Psoas muscle (tissue), 8 donors: ENCODE measurements around the gene DNAH1. TPM values are rescaled to one million over a fixed set of nuclear protein-coding genes. Genes with fewer than 3 reads are reported as not detected.
A peak's percentile ranks its signal among the peaks of the same experiment; 100 is the strongest.

ENCODE experiments used
- ATAC-seq, 4 donors: fragments of 200-7000 bp; cut with Tn5 transposase; one replicate each; pipeline ENCODE4 v1.9.1; 2020; ENCODE audit warnings: moderate library complexity in 3 of 4, mild to moderate bottlenecking in 2 of 4
- DNase-seq, 2 donors: peaks; one replicate each; pipeline ENCODE4 v3.0.0-alpha.2; 2020
- H3K27ac ChIP-seq: fragments of 200-600 bp; one replicate; pipeline ENCODE4 v1.8.0; 2022
- H3K27me3 ChIP-seq, 3 donors: fragments of 200-600 bp in 1 of 3; one replicate each; pipeline versions ENCODE4 v1.6.1 to v1.8.0; 2013 to 2022; ENCODE audit warnings: low read length in 2 of 3, mild to moderate bottlenecking in 2 of 3, moderate library complexity in 1 of 3; ENCODE audit not compliant: insufficient read depth in 3 of 3
- H3K36me3 ChIP-seq, 2 donors: fragments of 200-600 bp in 1 of 2; one replicate each; pipeline versions ENCODE4 v1.6.1 to v1.8.0; 2013 to 2022; ENCODE audit warnings: low read depth in 1 of 2, mild to moderate bottlenecking in 1 of 2, moderate library complexity in 1 of 2; ENCODE audit not compliant: insufficient read depth in 1 of 2
- H3K4me1 ChIP-seq: fragments of 200-600 bp; one replicate; pipeline ENCODE4 v1.8.0; 2022
- H3K4me3 ChIP-seq: fragments of 200-600 bp; one replicate; pipeline ENCODE4 v1.8.0; 2022; ENCODE audit warnings: mild to moderate bottlenecking
- H3K9me3 ChIP-seq: fragments of 200-600 bp; one replicate; pipeline ENCODE4 v1.8.0; 2022
- CTCF ChIP-seq: fragments of 200-600 bp; IDR thresholded peaks from one replicate; pipeline ENCODE4 v1.8.0; 2022; ENCODE audit warnings: antibody characterized with exemption
- WGBS, 3 donors: extraction: QIAGEN DNeasy Blood & Tissue Kit; methylation state at CpG; one replicate each; pipeline versions ENCODE4 v1.1.6 to v1.1.7; 2013; 5-methylcytosine and 5-hydroxymethylcytosine counted together
- intact Hi-C, 2 donors: fragments of 100-400 bp; cut with DNase I; formaldehyde crosslinking; loops; one replicate each; pipeline versions ENCODE4 v1.11.0 to v1.14.2; 2022
- polyA plus RNA-seq, 3 donors: library from polyadenylated mRNA; stranded (reverse); fragments of 200-250 nt; gene quantifications; one replicate each; pipeline ENCODE4 v1.2.3, GENCODE V29; 2013
- total RNA-seq, 4 donors: library from RNA; stranded (reverse); fragmentation: NEBNext Ultra II Directional in 2 of 4; extraction: Animal tissue kit (Norgen Biotek cat#: 25700) in 2 of 4; gene quantifications; one replicate each; pipeline versions ENCODE4 v1.2.1 to v1.2.4, GENCODE V29; 2021 to 2023
- donor health status: healthy with polysubstance abuse.
- donor health status: DM: no; HTN: no; CAD: no; lungs with moderate emphysema.
- donor health status: Bipolar disorder and iron deficiency.
- donor health status: healthy.
- donor health status: DM: yes; HTN: yes; CAD: no.
- donor health status: DM: no; HTN: no; CAD: no.
- donor health status: DM: no; HTN: no; CAD: no.
- donor health status: DM: yes; HTN: yes; CAD: no.

DNAH1 gene
- total and polyA plus RNA-seq, 7 donors: 0.77 to 4.1 (median 2.4) TPM

DNA sequence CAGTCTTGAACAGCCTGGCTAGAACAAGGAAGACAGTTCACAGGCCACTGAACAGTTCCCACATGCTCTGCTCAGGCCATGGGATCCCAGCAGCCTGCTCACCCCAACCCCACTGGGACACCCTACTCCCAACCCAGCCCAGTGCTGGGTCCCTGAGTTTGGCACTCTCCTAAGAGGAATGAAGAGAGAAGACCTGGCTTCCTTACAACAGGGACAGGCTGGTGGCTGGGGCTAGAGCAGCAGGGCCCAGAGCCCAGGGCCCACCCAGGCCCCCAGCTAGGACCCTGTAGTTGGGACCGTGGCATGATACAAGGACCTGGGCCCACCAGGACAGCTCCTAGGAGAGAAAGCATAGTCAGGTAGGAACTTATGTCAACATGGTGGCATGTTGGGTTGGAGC, 85.4 kb downstream of the DNAH1 start:
- intact Hi-C loops: loop anchor here in 1 of 2 donors (5.0 kb wide), 2 partner anchors 44 to 89 kb away; no protein-coding TSS in a partner anchor
- no peak for TF ChIP-seq CTCF
- H3K27me3 ChIP-seq: no peaks in the 10 kb centered on the region
- 95 to 100% (median 100%) methylated on average over 1 of the region's 1 CpG for WGBS, 3 donors
- peaks cover 8 to 64% of the 10 kb centered on the region in 2 donors for H3K36me3 ChIP-seq
- peak in 1 of 4 donors; percentile 11 for ATAC-seq
- no peaks in the 10 kb centered on the region for H3K9me3 ChIP-seq
- no peak overlapping the region for H3K27ac ChIP-seq
- peak in 1 of 2 donors; percentile 23 for DNase-seq
- H3K4me3 ChIP-seq: no peak overlapping the region
- H3K4me1 ChIP-seq: no peaks in the 10 kb centered on the region

GRCh38 chr3:52402101-52402521, 86.0 kb downstream of the DNAH1 start:
- 90 to 95% (median 92%) methylated on average over 16 of the region's 16 CpGs for WGBS, 3 donors

GRCh38 chr3:52402706-52403270, 86.7 kb downstream of the DNAH1 start:
- DNase-seq: peak in 1 of 2 donors; percentile 42
- WGBS, 3 donors: 88 to 93% (median 91%) methylated on average over 11 of the region's 11 CpGs
- H3K27ac ChIP-seq: no peak overlapping the region
- H3K9me3 ChIP-seq: no peaks in the 10 kb centered on the region
- no peak for TF ChIP-seq CTCF
- H3K36me3 ChIP-seq: peaks cover 12 to 76% of the 10 kb centered on the region in 2 donors
- no peak overlapping the region for H3K4me3 ChIP-seq
- intact Hi-C loops: loop anchor here in 1 of 2 donors (5.0 kb wide), 2 partner anchors 45 to 90 kb away; no protein-coding TSS in a partner anchor
- no peak for ATAC-seq
- H3K27me3 ChIP-seq: no peaks in the 10 kb centered on the region
- H3K4me1 ChIP-seq: peaks cover under 1% of the 10 kb centered on the region

More at GRCh38 chr3:52402101-52402521, 86.0 kb downstream of the DNAH1 start:
- H3K4me3 ChIP-seq: no peak overlapping the region
- peaks cover 12 to 70% of the 10 kb centered on the region in 2 donors for H3K36me3 ChIP-seq
- no peaks in the 10 kb centered on the region for H3K27me3 ChIP-seq
- no peak for TF ChIP-seq CTCF
- H3K4me1 ChIP-seq: no peaks in the 10 kb centered on the region
- DNase-seq (peak in 1 of 2 donors; percentile 44), ATAC-seq (no peak)
- H3K9me3 ChIP-seq: no peaks in the 10 kb centered on the region
- intact Hi-C loops: loop anchor here in 1 of 2 donors (5.0 kb wide), 2 partner anchors 45 to 90 kb away; no protein-coding TSS in a partner anchor
- H3K27ac ChIP-seq: no peak overlapping the region

- H3K27me3 ChIP-seq: no peaks in the 10 kb centered on the region
- TF ChIP-seq CTCF: no peak
- peaks cover 12 to 82% of the 10 kb centered on the region in 2 donors for H3K36me3 ChIP-seq
- no peaks in the 10 kb centered on the region for H3K9me3 ChIP-seq
- ATAC-seq (no peak), DNase-seq (peak in 1 of 2 donors; percentile 39)
- intact Hi-C loops: loop anchor here in 1 of 2 donors (5.0 kb wide), 2 partner anchors 46 to 91 kb away; no protein-coding TSS in a partner anchor
- H3K27ac ChIP-seq: no peak overlapping the region
- 78 to 91% (median 81%) methylated on average over 19 of the region's 19 CpGs for WGBS, 3 donors
- no peak overlapping the region for H3K4me3 ChIP-seq
- H3K4me1 ChIP-seq: peaks cover 6% of the 10 kb centered on the region
These were observed 87.2 kb downstream of the DNAH1 start for GRCh38 chr3:52403271-52403841.
